Erythroblast (primary cell): ENCODE data around the gene FAM110D.

Experiments used
- GATA1 ChIP-seq: IDR thresholded peaks from 2 replicates; pipeline ENCODE4 v1.6.1; 2011; ENCODE audit warnings: low read depth, mild to moderate bottlenecking, control low read depth, low read length, moderate library complexity
- POLR2A ChIP-seq: IDR thresholded peaks from 2 replicates; pipeline ENCODE4 v1.6.1; 2011; ENCODE audit warnings: mild to moderate bottlenecking, low read length

DNA sequence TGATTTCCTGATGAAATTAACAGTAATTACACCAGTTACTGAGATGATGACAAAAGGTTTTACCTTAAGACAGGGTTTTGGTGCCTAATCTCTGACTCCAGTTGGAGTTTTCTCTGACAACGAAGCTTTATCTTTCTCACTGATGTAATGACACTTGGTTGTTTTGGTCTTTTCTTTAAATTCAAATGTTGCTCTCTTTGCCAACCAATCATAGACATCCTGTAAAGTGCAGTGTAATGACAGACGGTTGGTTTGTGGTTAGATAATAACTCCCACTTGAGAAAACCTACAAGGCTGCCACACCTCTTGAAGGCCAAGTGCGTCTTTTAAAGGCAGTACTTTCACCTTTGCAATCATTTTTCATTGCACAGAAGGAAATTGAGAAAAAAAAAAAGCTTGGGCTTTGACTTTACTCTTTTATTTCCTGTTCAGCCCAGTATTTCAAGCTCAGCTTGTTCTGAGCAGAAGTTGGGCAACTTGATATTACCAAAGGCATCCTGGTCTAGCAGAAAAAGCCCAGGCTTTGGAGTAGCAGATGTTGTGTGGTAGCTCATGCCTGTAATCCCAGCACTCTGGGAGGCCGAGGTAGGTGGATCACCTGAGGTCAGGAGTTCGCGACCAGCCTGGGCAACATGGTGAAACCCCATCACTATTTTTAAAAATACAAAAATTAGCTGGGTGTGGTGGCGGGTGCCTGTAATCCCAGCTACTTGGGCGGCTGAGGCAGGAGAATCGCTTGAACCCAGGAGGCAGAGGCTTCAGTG, 32.4 kb upstream of the FAM110D start:
- TF ChIP-seq POLR2A: peak; percentile 96
- TF ChIP-seq GATA1: no peak
